ENCODE measurements around the gene SHISA7. TPM values are rescaled to one million over a fixed set of nuclear protein-coding genes. Genes with fewer than 3 reads are reported as not detected.

SHISA7 gene
- total RNA-seq, 4 donors from 2014 or later, result under 0.01 to 0.13 TPM; not detected in 2

DNA sequence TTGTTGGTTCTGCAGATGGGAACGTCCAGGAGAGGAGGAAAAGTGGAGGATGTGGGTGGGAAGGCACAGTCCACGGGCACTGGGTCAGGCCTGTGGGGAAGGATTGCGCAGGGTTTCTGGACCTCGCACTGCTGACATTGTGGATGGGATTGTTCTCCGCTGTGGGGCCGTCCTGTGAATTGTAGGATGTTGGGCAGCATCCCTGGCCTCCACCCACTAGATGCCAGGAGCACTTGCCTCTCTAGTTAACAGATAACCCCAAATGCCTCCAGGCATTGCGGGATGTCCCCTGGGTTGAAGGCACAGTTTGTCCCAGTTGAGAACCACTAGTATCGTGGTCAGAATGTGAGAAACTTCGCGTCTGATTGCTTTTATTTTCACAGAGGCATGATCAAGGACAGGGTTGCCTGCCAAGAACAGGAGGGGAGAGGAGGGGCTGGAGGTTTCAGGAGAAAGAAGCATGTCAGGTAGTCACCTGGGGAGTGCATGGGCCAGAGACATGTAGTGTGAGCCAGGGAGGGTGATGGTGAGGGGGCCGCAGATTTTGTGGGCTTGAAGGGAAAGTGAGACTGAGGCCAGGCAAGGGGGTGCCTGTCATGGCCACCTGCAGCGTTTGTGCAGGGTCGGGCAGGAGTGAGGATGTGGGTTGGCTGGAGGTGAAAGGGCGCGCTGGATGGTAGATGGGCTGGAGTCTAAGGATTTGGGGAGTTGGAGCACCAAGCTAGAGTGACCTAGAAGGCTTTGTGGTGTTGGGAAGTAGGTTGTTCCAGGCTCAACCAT is 36.5 kb upstream of the SHISA7 start:
- no peak for TF ChIP-seq POLR2A (IDR thresholded peaks at IDR 0.05; ENCODE audit: low read depth)
- TF ChIP-seq, protein P1, sequence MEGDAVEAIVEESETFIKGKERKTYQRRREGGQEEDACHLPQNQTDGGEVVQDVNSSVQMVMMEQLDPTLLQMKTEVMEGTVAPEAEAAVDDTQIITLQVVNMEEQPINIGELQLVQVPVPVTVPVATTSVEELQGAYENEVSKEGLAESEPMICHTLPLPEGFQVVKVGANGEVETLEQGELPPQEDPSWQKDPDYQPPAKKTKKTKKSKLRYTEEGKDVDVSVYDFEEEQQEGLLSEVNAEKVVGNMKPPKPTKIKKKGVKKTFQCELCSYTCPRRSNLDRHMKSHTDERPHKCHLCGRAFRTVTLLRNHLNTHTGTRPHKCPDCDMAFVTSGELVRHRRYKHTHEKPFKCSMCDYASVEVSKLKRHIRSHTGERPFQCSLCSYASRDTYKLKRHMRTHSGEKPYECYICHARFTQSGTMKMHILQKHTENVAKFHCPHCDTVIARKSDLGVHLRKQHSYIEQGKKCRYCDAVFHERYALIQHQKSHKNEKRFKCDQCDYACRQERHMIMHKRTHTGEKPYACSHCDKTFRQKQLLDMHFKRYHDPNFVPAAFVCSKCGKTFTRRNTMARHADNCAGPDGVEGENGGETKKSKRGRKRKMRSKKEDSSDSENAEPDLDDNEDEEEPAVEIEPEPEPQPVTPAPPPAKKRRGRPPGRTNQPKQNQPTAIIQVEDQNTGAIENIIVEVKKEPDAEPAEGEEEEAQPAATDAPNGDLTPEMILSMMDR (IDR thresholded peaks at IDR 0.05), result no peak
- TF ChIP-seq POLR2AphosphoS5 (IDR thresholded peaks at IDR 0.05), result no peak
- TF ChIP-seq EP300 (IDR thresholded peaks at IDR 0.05), result no peak
- H3K27ac ChIP-seq (replicated peaks in 1 of 4), result no peak overlapping the region
- 78% methylated on average over 15 of the region's 15 CpGs for WGBS
- peaks cover 18 to 33% (median 27%) of the 10 kb centered on the region in 4 donors for H3K36me3 ChIP-seq
- intact Hi-C loops (cut with DNase I), result no loop called here
- H3K27me3 ChIP-seq, result no peaks in the 10 kb centered on the region
- no peak for DNase-seq (ENCODE audit: extremely low spot score)
- peaks cover 35 to 45% (median 38%) of the 10 kb centered on the region in 4 donors for H3K4me1 ChIP-seq
- no peaks in the 10 kb centered on the region for H3K9me3 ChIP-seq
- H3K4me3 ChIP-seq, result no peak overlapping the region

DNA sequence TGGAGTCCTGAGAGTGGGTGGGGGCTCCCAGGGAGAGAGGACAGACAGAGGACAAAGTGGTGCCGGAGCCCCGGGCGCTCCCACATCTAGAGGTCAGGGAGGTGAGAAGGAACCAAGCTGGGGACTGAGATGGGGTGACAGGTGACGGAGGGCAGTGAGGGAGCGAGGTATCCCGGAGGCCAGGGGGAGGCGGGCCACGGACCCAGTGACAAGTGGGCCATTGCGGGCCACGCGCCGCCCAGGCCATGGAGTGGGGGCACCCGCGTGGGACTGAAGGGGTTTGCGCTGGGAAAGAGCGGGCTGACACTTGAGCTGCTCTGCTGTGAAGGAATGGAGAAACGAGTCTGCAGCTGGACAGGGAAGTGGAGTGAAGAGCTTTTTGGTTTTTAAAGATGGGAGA is 35.9 kb upstream of the SHISA7 start:
- Histone ChIP-seq H3K4me1 (peaks cover 29 to 39% (median 32%) of the 10 kb centered on the region in 4 donors), H3K27ac (replicated peaks in 1 of 4) (no peak overlapping the region), H3K27me3 (no peaks in the 10 kb centered on the region), H3K9me3 (no peaks in the 10 kb centered on the region), H3K4me3 (no peak overlapping the region), H3K36me3 (peaks cover 18 to 33% (median 27%) of the 10 kb centered on the region in 4 donors)
- WGBS, result 86% methylated on average over 17 of the region's 17 CpGs
- intact Hi-C loops (cut with DNase I), result no loop called here
- DNase-seq (ENCODE audit: extremely low spot score), result no peak
- TF ChIP-seq EP300 (IDR thresholded peaks at IDR 0.05), result no peak
- TF ChIP-seq POLR2AphosphoS5 (IDR thresholded peaks at IDR 0.05), result no peak
- no peak for TF ChIP-seq POLR2A (IDR thresholded peaks at IDR 0.05; ENCODE audit: low read depth)
- TF ChIP-seq, protein P1 (IDR thresholded peaks at IDR 0.05), result no peak

DNA sequence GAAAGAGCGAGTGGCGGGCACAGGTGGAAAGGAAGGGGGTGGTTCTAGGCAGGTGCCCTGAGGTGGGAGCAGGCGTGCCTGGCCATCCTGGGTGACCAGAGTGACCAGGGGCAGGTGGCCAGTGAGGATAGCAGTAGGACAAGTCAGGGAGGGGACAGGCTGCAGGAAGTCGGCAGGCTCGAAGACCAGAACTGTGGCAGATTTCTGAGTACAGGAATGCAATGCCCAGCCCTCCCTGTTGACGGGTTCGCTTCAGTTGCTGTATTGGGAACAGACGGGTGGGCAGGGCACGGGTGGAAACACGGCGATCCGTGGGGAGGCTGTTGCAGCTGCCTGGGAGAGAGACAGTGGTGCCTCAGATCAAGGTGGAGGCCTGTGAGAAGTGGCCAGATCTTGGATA is 35.3 kb upstream of the SHISA7 start:
- intact Hi-C loops (cut with DNase I), result no loop called here
- Histone ChIP-seq H3K36me3 (peaks cover 18 to 27% (median 24%) of the 10 kb centered on the region in 4 donors), H3K9me3 (no peaks in the 10 kb centered on the region), H3K4me3 (no peak overlapping the region), H3K4me1 (peaks cover 23 to 33% (median 26%) of the 10 kb centered on the region in 4 donors), H3K27me3 (no peaks in the 10 kb centered on the region), H3K27ac (replicated peaks in 1 of 4) (no peak overlapping the region)
- no peak for DNase-seq (ENCODE audit: extremely low spot score)
- TF ChIP-seq POLR2A (IDR thresholded peaks at IDR 0.05; ENCODE audit: low read depth) (no peak), POLR2AphosphoS5 (IDR thresholded peaks at IDR 0.05) (no peak), EP300 (IDR thresholded peaks at IDR 0.05) (no peak)
- TF ChIP-seq, protein P1 (IDR thresholded peaks at IDR 0.05), result no peak
- 88% methylated on average over 12 of the region's 12 CpGs for WGBS

DNA sequence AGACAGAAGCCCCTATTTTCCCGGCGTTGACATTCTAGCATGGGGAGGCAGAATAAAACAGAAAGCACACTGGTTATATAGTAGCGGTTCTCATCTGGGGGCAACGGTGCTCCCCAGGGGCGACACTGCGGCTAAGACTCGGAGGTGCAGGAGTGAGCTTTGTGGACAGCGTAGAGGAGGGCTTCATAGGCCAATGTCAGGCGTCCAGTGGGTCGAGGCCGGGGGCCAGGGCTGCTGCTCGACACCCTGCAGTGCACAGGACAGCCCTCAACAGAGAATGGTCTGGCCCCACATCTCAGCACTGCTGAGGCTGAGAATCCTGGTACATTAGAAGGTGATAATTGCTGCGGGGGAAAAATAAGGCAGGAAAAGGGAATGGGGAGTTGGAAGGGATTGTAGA is 34.8 kb upstream of the SHISA7 start:
- H3K27ac ChIP-seq (replicated peaks in 1 of 4), result peak overlapping the region in 1 of 4 donors; percentile 95
- no peaks in the 10 kb centered on the region for H3K27me3 ChIP-seq
- intact Hi-C loops (cut with DNase I), result no loop called here
- H3K4me1 ChIP-seq, result peaks cover 22 to 28% (median 24%) of the 10 kb centered on the region in 4 donors
- TF ChIP-seq, protein P1 (IDR thresholded peaks at IDR 0.05), result no peak
- no peak for TF ChIP-seq POLR2AphosphoS5 (IDR thresholded peaks at IDR 0.05)
- no peak for TF ChIP-seq EP300 (IDR thresholded peaks at IDR 0.05)
- no peak for TF ChIP-seq POLR2A (IDR thresholded peaks at IDR 0.05; ENCODE audit: low read depth)
- H3K9me3 ChIP-seq, result no peaks in the 10 kb centered on the region
- 89% methylated on average over 12 of the region's 13 CpGs for whole genome bisulfite sequencing
- peaks cover 14 to 23% (median 19%) of the 10 kb centered on the region in 4 donors for H3K36me3 ChIP-seq
- peak overlapping the region in 2 of 4 donors; percentile 67 for H3K4me3 ChIP-seq
- DNase-seq (ENCODE audit: extremely low spot score), result no peak

Data from esophagus muscularis mucosa (tissue), 4 donors.